ENCODE results near the gene MYOG.

- TF ChIP-seq CTCF (IDR thresholded peaks at IDR 0.05; ENCODE audit: borderline replicate concordance, extremely low read depth, low read length, poor library complexity, severe bottlenecking) (no peak), EZH2 (IDR thresholded peaks at IDR 0.05; ENCODE audit: borderline replicate concordance, low read depth, low read length, severe bottlenecking) (no peak)
These were observed 3.6 kb downstream of the MYOG start for GRCh38 chr1:203082231-203082505.

Data from DND-41 (cell line).